Ishikawa (cell line): ENCODE results near the gene C13orf46.

ENCODE experiments used
- CEBPB ChIP-seq: IDR thresholded peaks from 2 replicates; pipeline ENCODE4 v1.6.1; 2012
- CREB1 ChIP-seq: IDR thresholded peaks from 2 replicates; pipeline ENCODE4 v1.6.1; 2012; ENCODE audit warnings: low read depth
- EGR1 ChIP-seq: IDR thresholded peaks from 2 replicates; pipeline ENCODE4 v1.6.1; 2012
- EP300 ChIP-seq: IDR thresholded peaks from 2 replicates; pipeline ENCODE4 v1.6.1; 2012; ENCODE audit warnings: borderline replicate concordance
- FOXM1 ChIP-seq: IDR thresholded peaks from 2 replicates; pipeline ENCODE4 v1.6.1; 2012; ENCODE audit warnings: low read depth, borderline replicate concordance
- RAD21 ChIP-seq: IDR thresholded peaks from 2 replicates; pipeline ENCODE4 v1.6.1; 2012; ENCODE audit warnings: low read depth
- TAF1 ChIP-seq: IDR thresholded peaks from 2 replicates; pipeline ENCODE4 v1.6.1; 2012; ENCODE audit warnings: low read depth, mild to moderate bottlenecking
- TEAD4 ChIP-seq: IDR thresholded peaks from 2 replicates; pipeline ENCODE4 v1.6.1; 2012
- YY1 ChIP-seq: IDR thresholded peaks from 2 replicates; pipeline ENCODE4 v1.6.1; 2012; ENCODE audit warnings: low read depth
- TF ChIP-seq, protein P1 (sequence below): IDR thresholded peaks from 2 replicates; pipeline ENCODE4 v1.6.1; 2012
- TF ChIP-seq, protein P2 (sequence below): IDR thresholded peaks from 2 replicates; pipeline ENCODE4 v1.6.1; 2012; ENCODE audit warnings: low read depth, mild to moderate bottlenecking

DNA sequence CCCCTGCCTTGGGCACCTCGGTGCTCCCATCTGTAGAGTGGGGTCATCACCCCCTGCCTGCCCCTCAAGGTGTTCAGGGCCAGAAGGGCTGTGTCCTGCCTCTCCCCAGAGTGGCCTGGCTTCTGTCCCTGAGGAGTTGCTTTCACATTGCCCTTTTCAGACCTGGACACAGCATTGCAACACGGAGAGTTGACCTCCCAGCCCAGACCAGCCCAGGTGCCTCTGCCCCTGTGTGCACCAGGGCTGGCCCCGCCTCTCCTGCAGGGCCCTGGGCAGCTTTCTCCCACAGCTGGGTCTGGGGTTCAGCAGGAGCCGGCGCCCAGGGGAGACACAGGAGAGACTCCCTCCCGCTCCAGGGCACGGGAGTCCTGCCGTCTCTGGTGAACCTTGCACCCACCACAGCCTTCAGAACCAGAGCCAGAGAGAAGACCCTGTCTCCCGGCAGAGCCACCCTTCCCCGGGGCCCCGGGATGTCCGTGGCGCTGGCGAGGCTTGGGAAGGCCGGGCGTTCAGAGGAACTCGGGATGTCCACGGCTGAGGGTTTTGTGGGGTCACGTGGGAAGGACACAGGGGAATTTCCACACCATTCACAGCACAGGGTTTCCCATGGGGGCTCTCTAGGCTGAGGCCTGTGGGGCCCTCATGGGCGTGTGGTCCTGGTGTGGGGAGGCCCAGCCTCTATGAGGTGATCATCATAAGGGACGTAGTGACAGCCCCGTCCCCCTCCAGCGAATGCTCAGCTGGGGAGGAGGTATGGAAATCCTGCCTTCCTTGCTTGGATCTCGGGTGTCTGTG, 23.2 kb downstream of the C13orf46 start:
- TF ChIP-seq, protein P1, sequence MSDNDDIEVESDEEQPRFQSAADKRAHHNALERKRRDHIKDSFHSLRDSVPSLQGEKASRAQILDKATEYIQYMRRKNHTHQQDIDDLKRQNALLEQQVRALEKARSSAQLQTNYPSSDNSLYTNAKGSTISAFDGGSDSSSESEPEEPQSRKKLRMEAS = no peak
- TF ChIP-seq EGR1 (no peak), RAD21 (no peak), TEAD4 (no peak), CREB1 (no peak), TAF1 (no peak), CEBPB (no peak), YY1 (no peak), EP300 (no peak), FOXM1 (no peak)
- TF ChIP-seq, protein P2, sequence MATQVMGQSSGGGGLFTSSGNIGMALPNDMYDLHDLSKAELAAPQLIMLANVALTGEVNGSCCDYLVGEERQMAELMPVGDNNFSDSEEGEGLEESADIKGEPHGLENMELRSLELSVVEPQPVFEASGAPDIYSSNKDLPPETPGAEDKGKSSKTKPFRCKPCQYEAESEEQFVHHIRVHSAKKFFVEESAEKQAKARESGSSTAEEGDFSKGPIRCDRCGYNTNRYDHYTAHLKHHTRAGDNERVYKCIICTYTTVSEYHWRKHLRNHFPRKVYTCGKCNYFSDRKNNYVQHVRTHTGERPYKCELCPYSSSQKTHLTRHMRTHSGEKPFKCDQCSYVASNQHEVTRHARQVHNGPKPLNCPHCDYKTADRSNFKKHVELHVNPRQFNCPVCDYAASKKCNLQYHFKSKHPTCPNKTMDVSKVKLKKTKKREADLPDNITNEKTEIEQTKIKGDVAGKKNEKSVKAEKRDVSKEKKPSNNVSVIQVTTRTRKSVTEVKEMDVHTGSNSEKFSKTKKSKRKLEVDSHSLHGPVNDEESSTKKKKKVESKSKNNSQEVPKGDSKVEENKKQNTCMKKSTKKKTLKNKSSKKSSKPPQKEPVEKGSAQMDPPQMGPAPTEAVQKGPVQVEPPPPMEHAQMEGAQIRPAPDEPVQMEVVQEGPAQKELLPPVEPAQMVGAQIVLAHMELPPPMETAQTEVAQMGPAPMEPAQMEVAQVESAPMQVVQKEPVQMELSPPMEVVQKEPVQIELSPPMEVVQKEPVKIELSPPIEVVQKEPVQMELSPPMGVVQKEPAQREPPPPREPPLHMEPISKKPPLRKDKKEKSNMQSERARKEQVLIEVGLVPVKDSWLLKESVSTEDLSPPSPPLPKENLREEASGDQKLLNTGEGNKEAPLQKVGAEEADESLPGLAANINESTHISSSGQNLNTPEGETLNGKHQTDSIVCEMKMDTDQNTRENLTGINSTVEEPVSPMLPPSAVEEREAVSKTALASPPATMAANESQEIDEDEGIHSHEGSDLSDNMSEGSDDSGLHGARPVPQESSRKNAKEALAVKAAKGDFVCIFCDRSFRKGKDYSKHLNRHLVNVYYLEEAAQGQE = no peak
